Activated naive CD8-positive, alpha-beta T cell treated with anti-CD3 and anti-CD28 coated beads, Interleukin-2, amount 10 ng/mL, durations not matched to agents 7 days and 5 days (primary cell): ENCODE data around the gene WNT7A. TPM values are rescaled to one million over a fixed set of nuclear protein-coding genes. Genes with fewer than 3 reads are reported as not detected.

Experiments
- ATAC-seq: fragments of 150-1000 bp; cut with Tn5 transposase; one replicate; pipeline ENCODE4 v1.10.0; 2021; ENCODE audit warnings: low read depth, moderate library complexity
- POLR2A ChIA-PET: fragments of 350-600 bp; sonication (Branson Sonifier 250); formaldehyde crosslinking; loops from one replicate; lab custom pipeline; 2021; ENCODE audit warnings: antibody characterized with exemption; lab: Charles Lee
- DNase-seq: peaks from one replicate; pipeline ENCODE4 v3.0.0; 2021
- H3K27ac Mint-ChIP-seq: one replicate; pipeline ENCODE4 v1.8.0; 2022; ENCODE audit warnings: mild to moderate bottlenecking, mixed read lengths
- H3K27me3 Mint-ChIP-seq: one replicate; pipeline ENCODE4 v1.8.0; 2022; ENCODE audit warnings: mild to moderate bottlenecking, moderate library complexity, mixed read lengths
- H3K36me3 Mint-ChIP-seq: one replicate; pipeline ENCODE4 v1.8.0; 2021; ENCODE audit warnings: mild to moderate bottlenecking, mixed read lengths
- H3K4me1 Mint-ChIP-seq: one replicate; pipeline ENCODE4 v1.8.0; 2021; ENCODE audit warnings: mixed read lengths
- H3K4me3 Mint-ChIP-seq: one replicate; pipeline ENCODE4 v1.8.0; 2022; ENCODE audit warnings: mild to moderate bottlenecking, moderate library complexity, mixed read lengths
- H3K9me3 Mint-ChIP-seq: one replicate; pipeline ENCODE4 v1.8.0; 2021; ENCODE audit warnings: mixed read lengths
- total RNA-seq, 2 experiments: library from RNA; stranded (reverse); gene quantifications; one replicate each; pipeline ENCODE4 v1.2.3, GENCODE V29; 2021

The WNT7A gene
- total RNA-seq, 2 experiments from 2014 or later: 1.5 TPM

DNA sequence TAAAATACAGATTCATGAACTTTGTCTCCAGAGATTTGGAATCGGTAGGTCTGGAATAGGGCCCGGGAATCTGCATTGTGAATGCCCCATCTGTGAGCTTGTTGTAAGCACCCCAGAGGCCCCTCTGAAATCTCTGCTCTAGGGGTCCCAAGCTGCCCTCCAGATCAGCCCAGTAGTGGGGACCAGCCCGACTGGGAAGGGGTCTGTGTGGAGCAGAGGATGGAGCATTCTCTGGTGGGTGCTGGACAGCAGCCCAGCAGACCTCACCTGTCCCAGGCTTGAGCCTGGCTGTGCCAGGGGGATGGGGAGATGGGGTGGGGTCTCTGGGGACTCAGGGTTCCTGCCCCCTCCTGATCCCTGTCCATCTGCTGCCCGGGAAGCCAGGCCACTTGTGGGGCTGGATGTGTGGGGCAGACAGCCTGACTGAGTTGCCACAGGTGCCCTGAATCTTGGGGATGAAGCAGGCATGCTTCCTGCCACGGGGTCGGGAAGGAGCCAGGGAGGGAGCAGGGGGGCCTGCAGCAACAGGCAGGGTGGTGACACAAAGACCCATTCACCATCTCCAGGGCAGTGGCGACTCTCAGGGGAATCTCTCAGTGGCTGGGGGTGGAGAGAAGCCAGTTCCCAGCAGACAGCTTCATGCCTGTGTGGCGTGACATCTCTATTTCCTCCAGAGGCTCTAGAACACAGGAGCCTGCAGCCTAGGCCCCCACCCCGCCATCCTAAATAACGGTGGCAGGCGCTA lies 99.3 kb downstream of the WNT7A start:
- ATAC-seq: no peak
- peaks cover 5% of the 10 kb centered on the region for H3K27me3 Mint-ChIP-seq
- no peak overlapping the region for H3K4me3 Mint-ChIP-seq
- H3K27ac Mint-ChIP-seq: no peak overlapping the region
- no peaks in the 10 kb centered on the region for H3K4me1 Mint-ChIP-seq
- H3K9me3 Mint-ChIP-seq: no peaks in the 10 kb centered on the region
- H3K36me3 Mint-ChIP-seq: no peaks in the 10 kb centered on the region
- POLR2A ChIA-PET: no interaction called here
- no peak for DNase-seq

DNA sequence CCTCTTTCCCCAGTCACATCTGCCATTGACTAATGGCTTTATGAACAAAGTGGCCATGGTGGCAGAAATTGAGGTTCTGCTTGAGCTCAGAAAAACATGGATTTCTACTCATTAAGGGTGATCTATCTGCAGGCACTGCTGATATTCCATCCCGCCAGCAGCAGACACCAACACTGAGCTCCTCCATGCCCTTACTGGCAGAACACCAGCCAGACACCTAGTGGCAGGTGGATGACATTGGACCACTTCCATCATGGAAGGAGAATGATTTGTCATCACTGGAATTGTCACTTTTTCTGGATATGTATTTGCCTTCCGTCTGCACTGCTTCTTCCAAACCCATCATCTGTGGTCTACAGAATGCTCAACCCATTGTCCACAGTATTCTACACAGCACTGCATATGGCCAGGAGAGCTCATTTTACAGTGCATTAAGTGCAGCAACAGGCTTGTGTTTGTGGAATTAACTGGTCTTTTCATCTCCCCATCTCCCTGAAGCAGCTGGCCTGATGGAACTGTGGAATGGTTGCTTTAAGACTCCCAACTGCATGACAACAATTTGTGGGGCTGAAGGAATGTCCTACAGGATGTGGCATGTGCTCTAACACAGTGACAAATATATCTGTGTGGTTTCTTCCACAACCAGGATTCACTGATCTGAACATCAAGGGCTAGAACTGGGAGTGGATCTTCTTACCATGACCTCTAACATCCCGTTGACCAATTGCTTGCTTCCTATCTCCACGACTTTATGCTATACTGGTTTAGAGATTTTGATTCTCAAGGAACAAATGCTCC lies 103.4 kb downstream of the WNT7A start:
- Mint-ChIP-seq H3K4me1 (no peaks in the 10 kb centered on the region), H3K4me3 (no peak overlapping the region), H3K36me3 (no peaks in the 10 kb centered on the region), H3K27me3 (no peaks in the 10 kb centered on the region), H3K9me3 (no peaks in the 10 kb centered on the region), H3K27ac (no peak overlapping the region)
- ATAC-seq (no peak), DNase-seq (no peak)
- POLR2A ChIA-PET: no interaction called here

GRCh38 chr3:13772885-13773745 lies 106.8 kb downstream of the WNT7A start:
- Mint-ChIP-seq H3K36me3 (no peaks in the 10 kb centered on the region), H3K9me3 (no peaks in the 10 kb centered on the region), H3K4me3 (no peak overlapping the region), H3K27me3 (no peaks in the 10 kb centered on the region), H3K4me1 (peaks cover 11% of the 10 kb centered on the region), H3K27ac (no peak overlapping the region)
- DNase-seq (no peak), ATAC-seq (no peak)
- POLR2A ChIA-PET: no interaction called here

DNA sequence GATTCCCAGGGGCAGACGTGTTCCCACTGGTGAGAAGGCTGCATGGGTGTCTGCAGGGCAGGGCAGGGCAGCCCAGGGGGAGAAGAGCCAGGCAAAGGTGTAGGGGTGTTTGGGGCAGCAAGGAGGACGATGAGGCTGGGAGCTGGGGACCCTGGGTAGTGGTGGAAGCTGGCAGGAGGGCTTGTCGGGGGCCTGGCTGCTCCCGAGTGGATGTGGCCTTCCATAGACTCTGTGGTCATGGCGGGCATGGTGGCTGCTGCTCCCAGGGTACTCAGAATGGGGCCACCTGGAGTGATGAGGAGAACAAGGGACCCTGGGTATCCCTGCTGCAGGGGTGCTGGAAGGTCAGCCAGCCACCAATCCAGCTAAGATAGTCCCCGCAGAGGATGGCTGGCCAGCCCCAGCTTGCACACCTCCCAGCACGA lies 107.5 kb downstream of the WNT7A start:
- H3K4me3 Mint-ChIP-seq: no peak overlapping the region
- no peaks in the 10 kb centered on the region for H3K9me3 Mint-ChIP-seq
- H3K27ac Mint-ChIP-seq: no peak overlapping the region
- POLR2A ChIA-PET: no interaction called here
- no peaks in the 10 kb centered on the region for H3K36me3 Mint-ChIP-seq
- ATAC-seq (no peak), DNase-seq (no peak)
- no peaks in the 10 kb centered on the region for H3K27me3 Mint-ChIP-seq
- H3K4me1 Mint-ChIP-seq: peaks cover 11% of the 10 kb centered on the region

- Mint-ChIP-seq H3K27ac (no peak overlapping the region), H3K4me3 (no peak overlapping the region), H3K9me3 (no peaks in the 10 kb centered on the region), H3K27me3 (no peaks in the 10 kb centered on the region), H3K36me3 (no peaks in the 10 kb centered on the region), H3K4me1 (peaks cover 11% of the 10 kb centered on the region)
- POLR2A ChIA-PET: no interaction called here
- ATAC-seq: no peak
- DNase-seq: no peak
Observed at GRCh38 chr3:13771496-13771895, 108.4 kb downstream of the WNT7A start.

GRCh38 chr3:13770170-13771169 lies 109.4 kb downstream of the WNT7A start:
- Mint-ChIP-seq H3K36me3 (no peaks in the 10 kb centered on the region), H3K4me3 (peak overlapping the region; percentile 48), H3K4me1 (peaks cover 11% of the 10 kb centered on the region), H3K27ac (no peak overlapping the region), H3K9me3 (no peaks in the 10 kb centered on the region), H3K27me3 (no peaks in the 10 kb centered on the region)
- POLR2A ChIA-PET: no interaction called here
- DNase-seq (no peak), ATAC-seq (peak; percentile 61)

- Mint-ChIP-seq H3K4me3 (no peak overlapping the region), H3K36me3 (no peaks in the 10 kb centered on the region), H3K4me1 (peaks cover 11% of the 10 kb centered on the region), H3K9me3 (no peaks in the 10 kb centered on the region), H3K27me3 (no peaks in the 10 kb centered on the region), H3K27ac (no peak overlapping the region)
- POLR2A ChIA-PET: no interaction called here
- no peak for DNase-seq
- ATAC-seq: no peak
Observed at GRCh38 chr3:13769422-13769821, 110.4 kb downstream of the WNT7A start.

GRCh38 chr3:13768453-13768852 lies 111.4 kb downstream of the WNT7A start:
- H3K9me3 Mint-ChIP-seq: no peaks in the 10 kb centered on the region
- DNase-seq (no peak), ATAC-seq (no peak)
- POLR2A ChIA-PET: no interaction called here
- H3K36me3 Mint-ChIP-seq: no peaks in the 10 kb centered on the region
- H3K4me3 Mint-ChIP-seq: no peak overlapping the region
- peaks cover 11% of the 10 kb centered on the region for H3K4me1 Mint-ChIP-seq
- H3K27ac Mint-ChIP-seq: no peak overlapping the region
- no peaks in the 10 kb centered on the region for H3K27me3 Mint-ChIP-seq

- DNase-seq (no peak), ATAC-seq (no peak)
- Mint-ChIP-seq H3K27ac (no peak overlapping the region), H3K4me1 (peaks cover 11% of the 10 kb centered on the region), H3K9me3 (peaks cover 1% of the 10 kb centered on the region), H3K4me3 (no peak overlapping the region), H3K36me3 (no peaks in the 10 kb centered on the region), H3K27me3 (no peaks in the 10 kb centered on the region)
- POLR2A ChIA-PET: no interaction called here
Observed at GRCh38 chr3:13767896-13768295, 112.0 kb downstream of the WNT7A start.

GRCh38 chr3:13767030-13767429 lies 112.8 kb downstream of the WNT7A start:
- DNase-seq (no peak), ATAC-seq (no peak)
- H3K36me3 Mint-ChIP-seq: no peaks in the 10 kb centered on the region
- H3K27me3 Mint-ChIP-seq: no peaks in the 10 kb centered on the region
- POLR2A ChIA-PET: no interaction called here
- H3K27ac Mint-ChIP-seq: no peak overlapping the region
- H3K4me1 Mint-ChIP-seq: peaks cover 11% of the 10 kb centered on the region
- peaks cover 1% of the 10 kb centered on the region for H3K9me3 Mint-ChIP-seq
- no peak overlapping the region for H3K4me3 Mint-ChIP-seq
